HT1080 (cell line): ENCODE measurements around the gene ST6GALNAC4. TPM values are rescaled to one million over a fixed set of nuclear protein-coding genes. Genes with fewer than 3 reads are reported as not detected.

Source experiments
- small RNA-seq: library from RNA; depleted of rRNA; stranded (forward); fragments of <200 nt; gene quantifications from one replicate; pipeline ENCODE3, GENCODE V24; 2014
- total RNA-seq: library from RNA; depleted of rRNA; stranded (reverse); fragments of >200 nt; shearing (Covaris generic); gene quantifications from 2 replicates; pipeline ENCODE4 v1.2.3, GENCODE V29; 2014; rRNA removed

ST6GALNAC4 gene
- total RNA-seq, 1 experiment from 2014 or later = 43.4 TPM

Small RNA genes lying within 50 kb of the gene (small RNA-seq; reads per million reads assigned to genes)
- gene MIR4672 = not detected

Other genes with a start within 250 kb of the ST6GALNAC4 start
- not detected in 2 replicates for gene CFAP157, start 210.1 kb downstream of the ST6GALNAC4 start, total RNA-seq
- 27.1 and 33.3 TPM in 2 replicates for gene PTRH1, start 201.4 kb downstream of the ST6GALNAC4 start, total RNA-seq
- gene TTC16, start 201.0 kb downstream of the ST6GALNAC4 start, total RNA-seq = not detected in 2 replicates
- gene TOR2A, start 181.7 kb downstream of the ST6GALNAC4 start, total RNA-seq = 20.7 and 27.7 TPM in 2 replicates
- gene SH2D3C, start 138.4 kb downstream of the ST6GALNAC4 start, total RNA-seq = not detected in 2 replicates
- 49.4 and 73.6 TPM in 2 replicates for gene CDK9, start 131.0 kb downstream of the ST6GALNAC4 start, total RNA-seq
- gene FPGS, start 114.2 kb downstream of the ST6GALNAC4 start, total RNA-seq = 84.1 and 87.0 TPM in 2 replicates
- gene ENG, start 62.4 kb downstream of the ST6GALNAC4 start, total RNA-seq = 23.0 and 34.1 TPM in 2 replicates
- gene AK1, start 39.4 kb downstream of the ST6GALNAC4 start, total RNA-seq = 47.0 and 59.7 TPM in 2 replicates
- gene ST6GALNAC6, start 17.4 kb downstream of the ST6GALNAC4 start, total RNA-seq = 37.4 and 38.9 TPM in 2 replicates
- gene PIP5KL1, start 13.7 kb upstream of the ST6GALNAC4 start, total RNA-seq = 0.73 and 0.98 TPM in 2 replicates
- 92.5 and 128 TPM in 2 replicates for gene DPM2, start 20.8 kb upstream of the ST6GALNAC4 start, total RNA-seq
- gene EEIG1, start 63.9 kb upstream of the ST6GALNAC4 start, total RNA-seq = 3.4 and 6.8 TPM in 2 replicates
- 19.6 and 21.2 TPM in 2 replicates for gene NAIF1, start 150.3 kb upstream of the ST6GALNAC4 start, total RNA-seq
- 14.4 and 15.1 TPM in 2 replicates for gene SLC25A25, start 151.2 kb upstream of the ST6GALNAC4 start, total RNA-seq
- 182 and 203 TPM in 2 replicates for gene PTGES2, start 210.7 kb upstream of the ST6GALNAC4 start, total RNA-seq
- not detected in 2 replicates for gene LCN2, start 232.4 kb upstream of the ST6GALNAC4 start, total RNA-seq
- 79.8 and 119 TPM in 2 replicates for gene BBLN, start 243.2 kb upstream of the ST6GALNAC4 start, total RNA-seq